Mucosa of stomach (tissue), 1 donor: ENCODE data around the gene DGLUCY.

Experiments used
- H3K27me3 ChIP-seq: one replicate; pipeline ENCODE4 v1.7.0; 2013; ENCODE audit warnings: mild to moderate bottlenecking, low read length; ENCODE audit not compliant: control insufficient read depth, insufficient read depth
- H3K36me3 ChIP-seq: one replicate; pipeline ENCODE4 v1.7.0; 2013; ENCODE audit warnings: low read length; ENCODE audit not compliant: control insufficient read depth, insufficient read depth
- H3K4me1 ChIP-seq: one replicate; pipeline ENCODE4 v1.7.0; 2013; ENCODE audit warnings: mild to moderate bottlenecking, low read length; ENCODE audit not compliant: control insufficient read depth, insufficient read depth
- H3K4me3 ChIP-seq: one replicate; pipeline ENCODE4 v1.7.0; 2013; ENCODE audit warnings: low read length
- H3K9ac ChIP-seq: one replicate; pipeline ENCODE4 v1.7.0; 2013; ENCODE audit warnings: mild to moderate bottlenecking, low read length, moderate library complexity
- H3K9me3 ChIP-seq: one replicate; pipeline ENCODE4 v1.7.0; 2013; ENCODE audit warnings: mild to moderate bottlenecking, low read length, moderate library complexity; ENCODE audit not compliant: control insufficient read depth
- donor health status: Pancreatic carcinoma.

The DGLUCY gene

GRCh38 chr14:91271639-91272038 lies 157.8 kb downstream of the DGLUCY start:
- H3K4me1 ChIP-seq: peaks cover 14% of the 10 kb centered on the region
- H3K36me3 ChIP-seq: no peaks in the 10 kb centered on the region
- H3K9ac ChIP-seq: no peak overlapping the region
- H3K4me3 ChIP-seq: no peak overlapping the region
- H3K9me3 ChIP-seq: no peaks in the 10 kb centered on the region
- H3K27me3 ChIP-seq: no peaks in the 10 kb centered on the region

GRCh38 chr14:91272341-91273272 lies 158.7 kb downstream of the DGLUCY start:
- Histone ChIP-seq H3K36me3 (no peaks in the 10 kb centered on the region), H3K9ac (no peak overlapping the region)

GRCh38 chr14:91273273-91273884 lies 159.5 kb downstream of the DGLUCY start:
- Histone ChIP-seq H3K4me3 (no peak overlapping the region), H3K9ac (no peak overlapping the region), H3K36me3 (no peaks in the 10 kb centered on the region), H3K4me1 (peaks cover 15% of the 10 kb centered on the region), H3K9me3 (no peaks in the 10 kb centered on the region), H3K27me3 (no peaks in the 10 kb centered on the region)

More at GRCh38 chr14:91272341-91273272, 158.7 kb downstream of the DGLUCY start:
- Histone ChIP-seq H3K4me1 (peaks cover 15% of the 10 kb centered on the region), H3K27me3 (no peaks in the 10 kb centered on the region), H3K4me3 (no peak overlapping the region), H3K9me3 (no peaks in the 10 kb centered on the region)

GRCh38 chr14:91273885-91274273 lies 160.0 kb downstream of the DGLUCY start:
- Histone ChIP-seq H3K27me3 (no peaks in the 10 kb centered on the region), H3K4me1 (peaks cover 15% of the 10 kb centered on the region), H3K9ac (no peak overlapping the region), H3K9me3 (no peaks in the 10 kb centered on the region), H3K4me3 (no peak overlapping the region), H3K36me3 (no peaks in the 10 kb centered on the region)

DNA sequence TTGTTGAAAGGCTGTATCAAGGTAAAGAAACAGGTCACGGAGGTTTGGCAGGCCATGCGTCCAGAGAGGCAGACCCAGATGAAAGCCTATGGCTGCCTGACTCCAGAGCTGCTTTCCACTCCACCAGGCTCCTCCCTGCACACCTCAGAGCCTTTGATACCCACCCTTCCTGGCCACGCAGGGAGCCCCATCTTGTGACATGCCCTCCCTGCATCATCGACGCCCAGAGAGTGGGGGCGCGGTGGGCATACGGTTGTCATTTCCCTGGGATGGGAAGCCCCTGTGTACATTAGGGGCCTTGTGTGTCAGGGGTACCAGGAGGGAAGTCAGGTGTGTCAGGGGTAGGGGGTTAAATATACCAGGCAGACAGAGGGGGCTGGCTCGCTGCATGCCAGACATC lies 160.9 kb downstream of the DGLUCY start:
- Histone ChIP-seq H3K4me3 (no peak overlapping the region), H3K27me3 (no peaks in the 10 kb centered on the region), H3K4me1 (peaks cover 10% of the 10 kb centered on the region), H3K9ac (no peak overlapping the region), H3K36me3 (peaks cover 3% of the 10 kb centered on the region), H3K9me3 (no peaks in the 10 kb centered on the region)
